ENCODE measurements around the gene TMEM115.
A peak's percentile ranks its signal among the peaks of the same experiment; 100 is the strongest.
"Not testable (repeated sequence)": the region's sequence is repeated elsewhere in the genome, so short reads cannot be mapped to it uniquely, and the experiment has no call there.

The TMEM115 gene

GRCh38 chr3:50322386-50323091 is 36.8 kb downstream of the TMEM115 start, which contains the start of gene HYAL2:
Gene HYAL2 (minus strand): TSS chr3:50322745. CDS start chr3:50320489, 2,256 bp downstream.
- H3K4me3 ChIP-seq (ENCODE audit: low read length), result peak within 1 kb of the TSS; percentile 98
- DNase-seq (ENCODE audit: low read depth, low spot score), result no peak

DNA sequence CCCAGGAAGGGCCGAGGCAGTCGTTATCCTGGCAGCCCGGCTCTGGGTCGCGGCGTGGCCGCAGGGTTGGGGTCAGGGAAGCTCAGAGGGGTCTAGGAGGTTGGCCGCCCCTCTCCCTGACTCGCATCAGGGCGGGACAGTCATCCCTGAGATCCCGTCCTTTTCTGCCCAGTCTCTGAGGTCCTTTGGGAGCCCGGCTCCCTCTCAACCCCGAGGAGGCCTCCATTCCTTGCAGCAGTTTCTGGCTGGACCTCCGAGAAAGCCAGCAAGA is 37.3 kb downstream of the TMEM115 start:
- no peak for DNase-seq (ENCODE audit: low read depth, low spot score)
- H3K4me3 ChIP-seq (ENCODE audit: low read length), result peak overlapping the region; percentile 98

GRCh38 chr3:50321336-50322114 is 37.8 kb downstream of the TMEM115 start:
- H3K4me3 ChIP-seq (ENCODE audit: low read length), result peak overlapping the region; percentile 98
- DNase-seq (ENCODE audit: low read depth, low spot score), result peak; percentile 79

GRCh38 chr3:50320853-50321335 is 38.4 kb downstream of the TMEM115 start:
- peak overlapping the region; percentile 98 for H3K4me3 ChIP-seq (ENCODE audit: low read length)
- DNase-seq (ENCODE audit: low read depth, low spot score), result no peak

GRCh38 chr3:50319894-50320625 is 39.3 kb downstream of the TMEM115 start:
- DNase-seq (ENCODE audit: low read depth, low spot score), result no peak
- peak overlapping the region; percentile 98 for H3K4me3 ChIP-seq (ENCODE audit: low read length)

DNA sequence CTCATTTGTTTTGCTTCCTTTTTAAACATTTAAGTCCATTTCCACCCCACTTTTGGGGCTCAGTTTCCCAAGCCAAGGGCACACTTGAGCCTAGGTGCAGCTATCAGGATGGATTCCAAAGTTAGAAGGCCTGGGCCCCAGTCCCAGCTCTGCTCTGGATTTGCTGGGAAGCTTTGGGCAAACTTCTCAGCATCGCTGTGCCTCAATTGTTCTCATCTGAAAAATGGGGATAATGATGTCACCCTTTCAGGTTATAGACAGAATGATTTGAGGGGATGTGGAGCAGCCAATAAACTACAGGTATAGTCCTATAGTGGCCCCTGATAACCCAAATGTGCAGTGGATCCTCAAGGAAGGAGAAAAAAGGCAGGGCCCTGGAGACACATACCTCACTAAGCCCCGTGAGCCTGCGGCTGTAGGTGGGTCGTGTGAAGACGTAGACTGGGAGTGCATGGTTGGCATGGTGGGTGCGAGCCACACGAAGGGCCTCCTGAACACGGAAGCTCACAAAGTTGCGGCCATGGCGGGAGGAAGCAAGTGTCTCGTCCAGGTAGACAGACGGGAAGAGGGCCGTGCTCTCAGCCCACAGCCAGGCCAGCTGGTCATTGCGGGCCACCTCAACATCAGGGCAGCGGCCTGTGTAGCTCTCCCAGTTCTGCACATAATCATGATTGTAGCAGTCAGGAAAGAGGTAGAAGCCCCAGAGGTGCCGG is 40.0 kb downstream of the TMEM115 start:
- H3K4me3 ChIP-seq (ENCODE audit: low read length), result no peak overlapping the region

DNA sequence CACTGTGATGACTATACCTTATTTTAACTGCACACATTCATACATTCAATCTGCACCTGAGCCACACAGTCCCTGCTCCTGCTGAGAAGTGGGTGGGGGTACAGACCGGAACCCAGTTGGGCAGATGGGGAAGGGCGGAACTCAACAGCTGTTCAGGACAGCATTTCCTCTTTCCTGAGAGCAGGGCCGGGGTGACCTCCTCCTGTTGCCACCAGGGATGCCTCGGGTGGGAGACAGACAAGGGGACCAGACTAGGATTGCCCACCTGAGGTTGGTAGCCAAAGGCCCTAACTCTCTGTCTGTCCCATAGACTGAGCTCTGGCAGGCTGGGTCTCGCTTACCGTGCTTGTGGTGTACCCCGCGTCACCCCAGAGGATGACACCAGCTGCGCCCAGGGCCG is 40.7 kb downstream of the TMEM115 start:
- H3K4me3 ChIP-seq (ENCODE audit: low read length), result no peak overlapping the region
- DNase-seq (ENCODE audit: low read depth, low spot score), result no peak

More for the DNA sequence above, 40.0 kb downstream of the TMEM115 start:
- DNase-seq (ENCODE audit: low read depth, low spot score), result no peak

- no peak for DNase-seq (ENCODE audit: low read depth, low spot score)
- no peak overlapping the region for H3K4me3 ChIP-seq (ENCODE audit: low read length)
These were observed 41.2 kb downstream of the TMEM115 start for GRCh38 chr3:50318163-50318562.

DNA sequence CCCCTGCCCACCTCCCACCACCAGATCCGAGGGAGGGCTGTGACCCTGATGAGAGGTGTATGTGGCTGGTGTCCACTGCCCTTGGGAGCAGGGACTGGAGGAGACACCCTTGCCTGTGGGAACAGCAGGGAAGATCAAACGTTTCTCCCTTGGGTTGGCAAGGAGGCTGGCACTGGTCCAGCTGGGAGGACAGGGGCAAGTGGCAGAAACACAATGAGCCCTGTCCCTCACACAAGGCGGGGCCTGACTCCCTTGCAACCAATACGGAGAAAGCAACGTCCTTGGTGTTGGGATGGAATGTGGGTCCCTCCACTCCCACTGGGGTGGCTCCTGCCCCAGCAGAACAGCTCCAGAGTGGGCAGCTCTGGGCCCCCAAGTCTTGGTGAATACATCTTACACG is 42.0 kb downstream of the TMEM115 start:
- H3K4me3 ChIP-seq (ENCODE audit: low read length), result no peak overlapping the region
- no peak for DNase-seq (ENCODE audit: low read depth, low spot score)

- H3K4me3 ChIP-seq (ENCODE audit: low read length), result no peak overlapping the region
- no peak for DNase-seq (ENCODE audit: low read depth, low spot score)
These were observed 42.6 kb downstream of the TMEM115 start for GRCh38 chr3:50316657-50317242.

- no peak for DNase-seq (ENCODE audit: low read depth, low spot score)
- no peak overlapping the region for H3K4me3 ChIP-seq (ENCODE audit: low read length)
These were observed 44.5 kb downstream of the TMEM115 start for GRCh38 chr3:50314816-50315215.

- no peak for DNase-seq (ENCODE audit: low read depth, low spot score)
- no peak overlapping the region for H3K4me3 ChIP-seq (ENCODE audit: low read length)
These were observed 45.0 kb downstream of the TMEM115 start for GRCh38 chr3:50314342-50314741.

DNA sequence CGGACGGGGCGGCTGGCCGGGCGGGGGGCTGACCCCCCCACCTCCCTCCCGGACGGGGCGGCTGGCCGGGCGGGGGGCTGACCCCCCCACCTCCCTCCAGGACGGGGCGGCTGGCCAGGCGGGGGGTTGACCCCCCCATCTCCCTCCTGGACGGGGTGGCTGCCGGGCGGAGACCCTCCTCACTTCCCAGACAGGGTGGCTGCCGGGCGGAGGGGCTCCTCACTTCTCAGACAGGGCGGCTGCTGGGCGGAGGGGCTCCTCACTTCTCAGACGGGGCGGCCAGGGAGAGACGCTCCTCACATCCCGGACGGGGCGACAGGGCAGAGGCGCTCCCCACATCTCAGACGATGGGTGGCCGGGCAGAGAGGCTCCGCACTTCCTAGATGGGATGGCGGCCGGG is 47.3 kb downstream of the TMEM115 start:
- H3K4me3 ChIP-seq (ENCODE audit: low read length); DNase-seq (ENCODE audit: low read depth, low spot score): not testable (repeated sequence)

Data from Jurkat, Clone E6-1 (cell line).